Measurements from ENCODE around the gene MACROD1. TPM values are rescaled to one million over a fixed set of nuclear protein-coding genes. Genes with fewer than 3 reads are reported as not detected.

The MACROD1 gene
- total RNA-seq, 1 experiment from 2014 or later, result not detected

- H3K36me3 ChIP-seq (ENCODE audit: insufficient read depth, low read length), result no peaks in the 10 kb centered on the region
- no peak overlapping the region for H3K27ac ChIP-seq (ENCODE audit: low read length)
- H3K79me2 ChIP-seq (ENCODE audit: low read length), result no peaks in the 10 kb centered on the region
- H3K4me3 ChIP-seq (ENCODE audit: low read length), result no peak overlapping the region
- no peaks in the 10 kb centered on the region for H3K4me1 ChIP-seq (ENCODE audit: low read length)
- no peak for DNase-seq
- H3K4me2 ChIP-seq (ENCODE audit: low read depth, low read length, poor library complexity, severe bottlenecking), result no peak overlapping the region
- H3K9ac ChIP-seq (ENCODE audit: low read length), result no peak overlapping the region
- no peaks in the 10 kb centered on the region for H3K9me2 ChIP-seq (replicated peaks; ENCODE audit: insufficient read depth, low read length)
- H2AFZ ChIP-seq (ENCODE audit: low read length), result no peak overlapping the region
- H4K20me1 ChIP-seq (ENCODE audit: insufficient read depth, low read depth, low read length), result no peaks in the 10 kb centered on the region
- H3K9me3 ChIP-seq (ENCODE audit: low read length), result no peaks in the 10 kb centered on the region
- H3K27me3 ChIP-seq (ENCODE audit: low read length), result no peaks in the 10 kb centered on the region
These were observed 148.0 kb downstream of the MACROD1 start for GRCh38 chr11:64017945-64018224.

GRCh38 chr11:64015935-64016845 is 149.7 kb downstream of the MACROD1 start:
- DNase-seq, result no peak
- H3K9me2 ChIP-seq (replicated peaks; ENCODE audit: insufficient read depth, low read length), result no peaks in the 10 kb centered on the region
- H2AFZ ChIP-seq (ENCODE audit: low read length), result no peak overlapping the region
- no peak overlapping the region for H3K4me2 ChIP-seq (ENCODE audit: low read depth, low read length, poor library complexity, severe bottlenecking)
- no peaks in the 10 kb centered on the region for H3K79me2 ChIP-seq (ENCODE audit: low read length)
- no peaks in the 10 kb centered on the region for H3K4me1 ChIP-seq (ENCODE audit: low read length)
- no peaks in the 10 kb centered on the region for H3K9me3 ChIP-seq (ENCODE audit: low read length)
- H3K9ac ChIP-seq (ENCODE audit: low read length), result no peak overlapping the region
- H3K27me3 ChIP-seq (ENCODE audit: low read length), result no peaks in the 10 kb centered on the region
- H4K20me1 ChIP-seq (ENCODE audit: insufficient read depth, low read depth, low read length), result no peaks in the 10 kb centered on the region
- H3K4me3 ChIP-seq (ENCODE audit: low read length), result no peak overlapping the region
- H3K36me3 ChIP-seq (ENCODE audit: insufficient read depth, low read length), result no peaks in the 10 kb centered on the region
- no peak overlapping the region for H3K27ac ChIP-seq (ENCODE audit: low read length)

- H3K4me2 ChIP-seq (ENCODE audit: low read depth, low read length, poor library complexity, severe bottlenecking), result no peak overlapping the region
- H3K79me2 ChIP-seq (ENCODE audit: low read length), result no peaks in the 10 kb centered on the region
- no peaks in the 10 kb centered on the region for H3K36me3 ChIP-seq (ENCODE audit: insufficient read depth, low read length)
- no peak overlapping the region for H3K4me3 ChIP-seq (ENCODE audit: low read length)
- H3K9ac ChIP-seq (ENCODE audit: low read length), result no peak overlapping the region
- no peaks in the 10 kb centered on the region for H3K27me3 ChIP-seq (ENCODE audit: low read length)
- no peak for DNase-seq
- H4K20me1 ChIP-seq (ENCODE audit: insufficient read depth, low read depth, low read length), result no peaks in the 10 kb centered on the region
- H3K9me2 ChIP-seq (replicated peaks; ENCODE audit: insufficient read depth, low read length), result no peaks in the 10 kb centered on the region
- H3K9me3 ChIP-seq (ENCODE audit: low read length), result no peaks in the 10 kb centered on the region
- no peak overlapping the region for H2AFZ ChIP-seq (ENCODE audit: low read length)
- H3K27ac ChIP-seq (ENCODE audit: low read length), result no peak overlapping the region
- H3K4me1 ChIP-seq (ENCODE audit: low read length), result no peaks in the 10 kb centered on the region
These were observed 150.4 kb downstream of the MACROD1 start for GRCh38 chr11:64015510-64015909.

GRCh38 chr11:64014356-64014755 is 151.6 kb downstream of the MACROD1 start:
- H3K9me3 ChIP-seq (ENCODE audit: low read length), result no peaks in the 10 kb centered on the region
- no peak for DNase-seq
- H3K27ac ChIP-seq (ENCODE audit: low read length), result no peak overlapping the region
- H3K9me2 ChIP-seq (replicated peaks; ENCODE audit: insufficient read depth, low read length), result no peaks in the 10 kb centered on the region
- no peak overlapping the region for H3K4me3 ChIP-seq (ENCODE audit: low read length)
- no peak overlapping the region for H3K4me2 ChIP-seq (ENCODE audit: low read depth, low read length, poor library complexity, severe bottlenecking)
- H2AFZ ChIP-seq (ENCODE audit: low read length), result no peak overlapping the region
- no peaks in the 10 kb centered on the region for H3K4me1 ChIP-seq (ENCODE audit: low read length)
- H4K20me1 ChIP-seq (ENCODE audit: insufficient read depth, low read depth, low read length), result no peaks in the 10 kb centered on the region
- H3K36me3 ChIP-seq (ENCODE audit: insufficient read depth, low read length), result no peaks in the 10 kb centered on the region
- no peak overlapping the region for H3K9ac ChIP-seq (ENCODE audit: low read length)
- H3K27me3 ChIP-seq (ENCODE audit: low read length), result no peaks in the 10 kb centered on the region
- H3K79me2 ChIP-seq (ENCODE audit: low read length), result no peaks in the 10 kb centered on the region

- Histone ChIP-seq H4K20me1 (ENCODE audit: insufficient read depth, low read depth, low read length) (no peaks in the 10 kb centered on the region), H3K27ac (ENCODE audit: low read length) (no peak overlapping the region), H3K9me2 (replicated peaks; ENCODE audit: insufficient read depth, low read length) (no peaks in the 10 kb centered on the region), H3K4me2 (ENCODE audit: low read depth, low read length, poor library complexity, severe bottlenecking) (no peak overlapping the region), H3K36me3 (ENCODE audit: insufficient read depth, low read length) (no peaks in the 10 kb centered on the region), H3K4me3 (ENCODE audit: low read length) (no peak overlapping the region), H3K27me3 (ENCODE audit: low read length) (no peaks in the 10 kb centered on the region), H3K9ac (ENCODE audit: low read length) (no peak overlapping the region), H3K79me2 (ENCODE audit: low read length) (no peaks in the 10 kb centered on the region), H3K4me1 (ENCODE audit: low read length) (no peaks in the 10 kb centered on the region), H3K9me3 (ENCODE audit: low read length) (no peaks in the 10 kb centered on the region), H2AFZ (ENCODE audit: low read length) (no peak overlapping the region)
- DNase-seq, result no peak
These were observed 152.6 kb downstream of the MACROD1 start for GRCh38 chr11:64013141-64013896.

DNA sequence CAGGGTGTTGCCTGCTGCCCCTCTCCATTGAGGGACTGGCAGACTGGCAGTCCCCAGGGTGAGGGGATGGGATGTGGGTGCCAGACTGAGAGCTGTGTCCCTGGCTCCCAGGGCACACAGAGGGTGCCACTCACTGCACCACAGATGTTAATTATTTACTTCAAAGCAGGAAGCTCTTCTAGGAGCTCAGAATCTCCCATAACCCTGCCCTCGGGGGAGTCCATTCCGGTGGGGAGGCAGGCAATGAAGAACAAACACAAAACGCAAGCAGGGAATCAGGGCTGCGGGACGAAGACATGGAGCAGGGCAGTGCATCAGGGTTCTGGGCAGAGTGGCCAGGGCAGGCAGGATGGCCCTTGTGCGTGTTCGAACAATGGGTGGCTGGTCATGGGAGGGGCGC is 154.5 kb downstream of the MACROD1 start:
- Histone ChIP-seq H3K36me3 (ENCODE audit: insufficient read depth, low read length) (no peaks in the 10 kb centered on the region), H3K4me2 (ENCODE audit: low read depth, low read length, poor library complexity, severe bottlenecking) (no peak overlapping the region), H3K27ac (ENCODE audit: low read length) (no peak overlapping the region), H3K9me3 (ENCODE audit: low read length) (no peaks in the 10 kb centered on the region), H2AFZ (ENCODE audit: low read length) (no peak overlapping the region), H3K4me3 (ENCODE audit: low read length) (no peak overlapping the region), H3K27me3 (ENCODE audit: low read length) (no peaks in the 10 kb centered on the region), H4K20me1 (ENCODE audit: insufficient read depth, low read depth, low read length) (0 out of 2 replicates have a peak, but pooled peaks cover 3% of the 10 kb centered on the region), H3K4me1 (ENCODE audit: low read length) (no peaks in the 10 kb centered on the region), H3K79me2 (ENCODE audit: low read length) (no peaks in the 10 kb centered on the region), H3K9ac (ENCODE audit: low read length) (no peak overlapping the region), H3K9me2 (replicated peaks; ENCODE audit: insufficient read depth, low read length) (no peaks in the 10 kb centered on the region)
- DNase-seq, result no peak

- DNase-seq, result no peak
- Histone ChIP-seq H4K20me1 (ENCODE audit: insufficient read depth, low read depth, low read length) (0 out of 2 replicates have a peak, but pooled peaks cover 3% of the 10 kb centered on the region), H3K9ac (ENCODE audit: low read length) (no peak overlapping the region), H3K27me3 (ENCODE audit: low read length) (no peaks in the 10 kb centered on the region), H3K9me2 (replicated peaks; ENCODE audit: insufficient read depth, low read length) (no peaks in the 10 kb centered on the region), H3K4me3 (ENCODE audit: low read length) (no peak overlapping the region), H3K9me3 (ENCODE audit: low read length) (no peaks in the 10 kb centered on the region), H3K4me1 (ENCODE audit: low read length) (no peaks in the 10 kb centered on the region), H3K27ac (ENCODE audit: low read length) (no peak overlapping the region), H3K79me2 (ENCODE audit: low read length) (no peaks in the 10 kb centered on the region), H3K4me2 (ENCODE audit: low read depth, low read length, poor library complexity, severe bottlenecking) (no peak overlapping the region), H2AFZ (ENCODE audit: low read length) (no peak overlapping the region), H3K36me3 (ENCODE audit: insufficient read depth, low read length) (no peaks in the 10 kb centered on the region)
These were observed 155.1 kb downstream of the MACROD1 start for GRCh38 chr11:64010783-64011182.

DNA sequence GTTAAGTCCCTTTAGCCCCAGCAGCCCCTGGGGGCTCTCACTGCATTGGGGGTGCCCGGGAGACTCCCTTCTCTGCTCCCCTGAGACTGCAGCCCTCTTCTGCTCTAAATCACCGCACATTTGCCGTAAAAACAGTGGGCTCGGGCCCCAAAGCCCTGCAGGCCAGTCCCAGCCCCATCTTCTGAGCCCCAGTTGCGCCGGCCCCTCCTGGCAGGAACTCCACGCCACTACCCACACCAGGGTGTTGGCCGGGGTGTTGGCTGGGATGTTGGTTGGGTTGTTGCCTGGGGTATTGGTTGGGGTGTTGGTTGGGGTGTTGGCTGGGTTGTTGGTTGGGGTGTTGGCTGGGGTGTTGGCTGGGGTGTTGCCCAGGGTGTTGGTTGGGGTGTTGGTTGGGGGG is 156.2 kb downstream of the MACROD1 start:
- H3K9me2 ChIP-seq (replicated peaks; ENCODE audit: insufficient read depth, low read length), result no peaks in the 10 kb centered on the region
- H3K27ac ChIP-seq (ENCODE audit: low read length), result no peak overlapping the region
- no peak overlapping the region for H3K4me3 ChIP-seq (ENCODE audit: low read length)
- H3K36me3 ChIP-seq (ENCODE audit: insufficient read depth, low read length), result no peaks in the 10 kb centered on the region
- no peaks in the 10 kb centered on the region for H3K27me3 ChIP-seq (ENCODE audit: low read length)
- DNase-seq, result no peak
- no peaks in the 10 kb centered on the region for H3K4me1 ChIP-seq (ENCODE audit: low read length)
- no peak overlapping the region for H2AFZ ChIP-seq (ENCODE audit: low read length)
- no peak overlapping the region for H3K4me2 ChIP-seq (ENCODE audit: low read depth, low read length, poor library complexity, severe bottlenecking)
- H4K20me1 ChIP-seq (ENCODE audit: insufficient read depth, low read depth, low read length), result 0 out of 2 replicates have a peak, but pooled peaks cover 3% of the 10 kb centered on the region
- H3K9me3 ChIP-seq (ENCODE audit: low read length), result no peaks in the 10 kb centered on the region
- H3K79me2 ChIP-seq (ENCODE audit: low read length), result no peaks in the 10 kb centered on the region
- no peak overlapping the region for H3K9ac ChIP-seq (ENCODE audit: low read length)

All from Karpas-422 (cell line).